Measurements from ENCODE around the gene DVL2.

Gene DVL2

DNA sequence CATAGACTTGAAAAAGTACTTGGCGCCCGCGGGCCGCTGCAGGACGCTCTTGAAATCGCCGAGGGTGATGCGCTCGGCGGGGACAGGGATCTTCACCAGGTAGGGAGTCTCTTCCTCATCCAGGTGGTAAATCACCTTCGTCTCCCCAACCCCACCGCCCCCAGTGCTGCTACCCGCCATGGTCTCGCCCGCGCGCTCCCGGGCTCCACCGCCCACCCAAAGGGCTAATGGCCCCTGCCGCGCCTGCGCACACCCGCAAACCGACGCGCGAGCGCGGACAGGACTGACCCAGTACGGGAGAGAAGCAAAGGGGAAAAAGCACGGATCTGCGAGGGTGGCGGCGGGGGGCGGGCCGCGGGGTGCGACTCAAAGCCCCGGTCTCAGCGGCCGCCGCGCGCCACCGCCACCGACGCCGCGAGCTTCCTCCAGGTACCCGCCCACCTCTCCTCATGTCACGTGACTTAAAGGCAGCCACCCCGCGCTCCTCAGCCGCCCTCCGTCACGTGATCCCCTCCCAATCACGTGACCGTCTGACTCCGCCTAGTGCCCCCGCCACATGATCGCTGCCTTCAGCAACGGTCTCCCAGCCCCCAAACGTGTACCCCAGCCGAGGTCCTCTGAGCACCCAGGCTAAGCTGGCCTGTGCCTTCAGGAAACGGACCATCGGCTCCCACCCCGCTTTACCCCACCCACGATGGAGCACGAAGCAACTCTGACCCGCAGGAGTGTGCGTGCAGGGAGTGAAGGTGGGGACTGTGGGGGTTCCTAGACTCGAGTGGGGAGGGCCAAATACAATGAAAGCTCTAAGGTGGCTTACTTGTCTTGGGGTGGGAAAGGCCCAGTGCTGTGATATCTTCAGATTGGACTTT is at the start of gene DVL2:
TSS of gene DVL2 (minus strand) at position 435 of the 869 bp plus-strand sequence. CDS start at position 180, 255 bp downstream.
- peak; percentile 90 to 92 for DNase-seq (ENCODE audit: low read depth in 2 of 2)

DNA sequence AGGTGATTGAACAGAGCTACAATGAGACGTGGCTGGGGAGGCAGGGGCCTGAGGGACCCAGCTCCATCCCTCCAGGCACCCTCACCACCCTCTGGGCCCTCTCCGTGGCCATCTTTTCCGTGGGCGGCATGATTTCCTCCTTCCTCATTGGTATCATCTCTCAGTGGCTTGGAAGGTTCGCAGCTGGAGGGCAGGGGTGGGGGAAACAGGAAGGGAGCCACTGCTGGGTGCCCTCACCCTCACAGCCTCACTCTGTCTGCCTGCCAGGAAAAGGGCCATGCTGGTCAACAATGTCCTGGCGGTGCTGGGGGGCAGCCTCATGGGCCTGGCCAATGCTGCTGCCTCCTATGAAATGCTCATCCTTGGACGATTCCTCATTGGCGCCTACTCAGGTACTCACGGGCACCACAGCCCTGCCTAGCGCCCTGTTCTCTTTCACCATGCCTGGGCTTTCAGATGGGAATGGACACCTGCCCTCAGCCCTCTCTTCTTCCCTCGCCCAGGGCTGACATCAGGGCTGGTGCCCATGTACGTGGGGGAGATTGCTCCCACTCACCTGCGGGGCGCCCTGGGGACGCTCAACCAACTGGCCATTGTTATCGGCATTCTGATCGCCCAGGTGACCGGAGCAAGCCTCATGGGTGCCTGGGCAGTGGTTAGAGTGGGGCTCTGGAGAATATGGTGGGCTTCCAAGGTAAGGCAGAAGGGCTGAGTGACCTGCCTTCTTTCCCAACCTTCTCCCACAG is 49.3 kb upstream of the DVL2 start:
- DNase-seq (ENCODE audit: low read depth in 2 of 2): no peak

DNA sequence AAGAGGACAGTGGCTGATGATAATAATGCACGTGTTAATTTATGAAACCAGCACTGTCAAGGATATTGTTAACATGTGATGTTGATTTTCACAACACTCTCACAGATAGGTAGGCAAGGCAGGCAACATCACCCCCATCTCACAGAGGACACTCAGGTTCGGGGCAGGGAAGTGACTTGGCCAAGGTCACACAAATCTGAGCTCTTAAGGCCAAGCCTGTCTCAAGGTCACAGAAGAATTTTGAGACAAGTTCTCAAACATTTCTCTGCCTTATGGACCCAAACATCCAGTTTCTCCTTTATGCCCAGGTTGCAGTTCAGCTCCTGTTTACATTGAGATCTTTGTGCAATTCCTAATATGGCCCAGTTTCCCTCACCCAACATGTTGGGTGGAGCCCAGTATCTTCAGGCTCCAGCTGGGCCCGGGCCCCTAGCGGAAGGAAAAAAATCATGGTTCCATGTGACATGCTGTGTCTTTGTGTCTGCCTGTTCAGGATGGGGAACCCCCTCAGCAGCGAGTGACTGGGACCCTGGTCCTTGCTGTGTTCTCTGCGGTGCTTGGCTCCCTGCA is 48.5 kb upstream of the DVL2 start:
- no peak for DNase-seq (ENCODE audit: low read depth in 2 of 2)

DNA sequence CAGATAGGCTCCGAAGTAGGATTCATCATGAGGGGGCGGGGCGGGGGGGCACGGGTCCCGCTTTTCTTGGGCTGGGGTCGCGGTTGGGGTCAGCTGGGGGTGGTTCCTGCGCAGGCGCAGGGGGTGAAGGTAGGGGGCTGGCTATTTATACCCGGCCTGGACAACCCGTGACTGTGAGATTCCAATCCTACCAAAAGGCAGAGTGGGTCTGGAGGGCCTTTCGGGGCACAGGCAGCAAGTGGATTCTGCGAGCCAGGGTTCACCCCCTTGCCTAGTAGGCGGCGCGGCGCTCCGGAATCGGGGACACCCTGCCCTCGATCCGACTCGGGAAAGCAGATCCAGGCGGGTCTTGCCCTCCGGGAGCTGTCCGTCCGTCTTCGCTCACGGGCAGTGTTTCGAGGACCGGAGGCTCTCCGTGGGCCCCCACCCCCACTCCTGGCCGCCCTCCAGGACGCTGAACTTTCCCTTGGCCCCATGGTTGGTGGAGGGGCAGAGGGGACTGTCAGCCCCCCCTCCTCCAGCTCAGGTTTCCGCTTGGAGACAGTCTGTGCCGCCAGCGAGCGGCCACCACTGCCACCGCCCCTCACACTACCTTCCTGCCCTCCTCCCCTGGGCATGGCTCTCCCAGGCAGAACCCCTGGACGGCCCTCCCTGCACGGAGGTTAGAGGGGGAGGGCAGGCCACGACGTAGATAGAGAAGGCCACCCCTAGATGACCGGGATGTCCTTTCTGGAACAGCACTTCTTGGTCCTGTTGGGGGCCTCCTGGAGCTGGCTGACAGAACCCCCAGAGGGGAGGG is 47.8 kb upstream of the DVL2 start:
- DNase-seq (ENCODE audit: low read depth in 2 of 2): no peak

DNA sequence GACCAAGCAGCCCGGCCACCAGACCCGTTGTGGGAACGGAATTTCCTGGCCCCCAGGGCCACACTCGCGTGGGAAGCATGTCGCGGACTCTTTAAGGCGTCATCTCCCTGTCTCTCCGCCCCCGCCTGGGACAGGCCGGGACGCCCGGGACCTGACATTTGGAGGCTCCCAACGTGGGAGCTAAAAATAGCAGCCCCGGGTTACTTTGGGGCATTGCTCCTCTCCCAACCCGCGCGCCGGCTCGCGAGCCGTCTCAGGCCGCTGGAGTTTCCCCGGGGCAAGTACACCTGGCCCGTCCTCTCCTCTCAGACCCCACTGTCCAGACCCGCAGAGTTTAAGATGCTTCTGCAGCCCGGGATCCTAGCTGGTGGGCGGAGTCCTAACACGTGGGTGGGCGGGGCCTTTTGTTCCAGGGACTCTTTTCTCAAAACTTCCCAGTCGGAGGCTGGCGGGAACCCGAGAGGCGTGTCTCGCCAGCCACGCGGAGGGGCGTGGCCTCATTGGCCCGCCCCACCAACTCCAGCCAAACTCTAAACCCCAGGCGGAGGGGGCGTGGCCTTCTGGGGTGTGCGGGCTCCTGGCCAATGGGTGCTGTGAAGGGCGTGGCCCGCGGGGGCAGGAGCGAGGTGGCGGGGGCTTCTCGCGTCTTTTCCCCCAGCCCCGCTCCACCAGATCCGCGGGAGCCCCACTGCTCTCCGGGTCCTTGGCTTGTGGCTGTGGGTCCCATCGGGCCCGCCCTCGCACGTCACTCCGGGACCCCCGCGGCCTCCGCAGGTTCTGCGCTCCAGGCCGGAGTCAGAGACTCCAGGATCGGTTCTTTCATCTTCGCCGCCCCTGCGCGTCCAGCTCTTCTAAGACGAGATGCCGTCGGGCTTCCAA is 47.0 kb upstream of the DVL2 start, which contains the start of gene SLC2A4:
TSS of gene SLC2A4 (plus strand) at position 645 of the 879 bp plus-strand sequence. CDS start at position 862, 217 bp downstream.
- peak; percentile 71 to 79 for DNase-seq (ENCODE audit: low read depth in 2 of 2)

DNA sequence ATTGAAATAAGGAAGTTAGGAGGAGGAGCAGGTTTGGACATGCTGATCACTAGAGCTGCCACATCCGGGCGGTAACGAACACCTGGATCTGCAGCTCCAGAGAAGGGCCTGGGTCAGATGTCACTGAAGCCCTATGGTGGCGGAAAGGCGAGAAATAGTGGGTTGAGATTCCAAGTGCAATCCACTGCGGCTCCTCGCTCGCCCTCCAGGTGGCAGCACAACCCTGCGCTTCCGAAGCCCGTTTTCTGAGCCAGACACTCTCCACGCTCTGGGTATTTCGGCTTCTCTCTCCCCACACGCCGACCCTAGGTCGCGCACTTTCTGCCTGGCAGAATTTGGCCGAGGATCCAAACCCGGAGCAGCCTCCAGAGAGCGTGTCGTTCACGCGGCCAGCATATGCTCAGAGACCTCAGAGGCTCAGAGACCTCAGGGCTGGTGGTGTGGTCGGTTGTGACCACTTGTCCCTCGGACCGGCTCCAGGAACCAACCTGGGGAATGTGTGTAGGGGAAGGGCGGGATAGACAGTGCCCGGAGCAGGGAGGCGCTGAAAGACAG is 46.3 kb upstream of the DVL2 start:
- peak; percentile 65 to 68 for DNase-seq (ENCODE audit: low read depth in 2 of 2)

DNA sequence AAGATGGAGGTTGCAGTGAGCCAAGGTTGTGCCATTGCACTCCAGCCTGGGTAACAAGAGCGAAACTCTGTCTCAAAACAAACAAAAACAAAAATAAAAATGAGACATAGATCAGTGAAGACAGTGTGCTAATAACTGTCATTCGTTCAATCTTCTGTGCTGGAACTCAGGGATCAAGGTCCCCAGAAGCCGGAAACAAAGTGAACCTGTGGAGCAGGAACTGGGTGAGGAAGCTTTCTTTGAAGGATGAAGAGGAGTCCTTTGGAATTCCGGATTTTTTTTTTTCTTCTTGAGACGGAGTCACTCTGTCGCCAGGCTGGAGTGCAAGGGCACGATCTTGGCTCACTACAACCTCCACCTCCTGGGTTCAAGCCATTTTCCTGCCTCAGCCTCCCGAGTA is 45.1 kb upstream of the DVL2 start:
- no peak for DNase-seq (ENCODE audit: low read depth in 2 of 2)

DNA sequence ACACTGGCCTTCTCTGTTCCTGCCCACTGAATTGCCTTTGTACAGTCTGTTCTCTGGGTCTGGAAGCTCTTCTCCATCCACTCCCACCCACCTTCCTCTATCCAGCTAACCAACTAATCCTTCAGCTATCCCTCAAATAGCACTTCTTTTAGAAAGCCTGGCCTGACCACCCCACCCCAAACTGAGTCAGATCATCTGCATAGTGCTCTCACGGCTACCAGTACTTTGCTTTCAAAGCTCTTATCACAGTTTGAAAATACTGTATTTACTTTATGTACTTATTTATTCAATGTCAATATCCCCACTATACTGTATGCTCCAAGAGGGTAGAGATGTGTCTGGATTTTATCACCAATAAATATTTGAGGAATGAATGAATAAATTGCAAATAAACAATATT is 32.5 kb upstream of the DVL2 start:
- no peak for DNase-seq (ENCODE audit: low read depth in 2 of 2)

DNA sequence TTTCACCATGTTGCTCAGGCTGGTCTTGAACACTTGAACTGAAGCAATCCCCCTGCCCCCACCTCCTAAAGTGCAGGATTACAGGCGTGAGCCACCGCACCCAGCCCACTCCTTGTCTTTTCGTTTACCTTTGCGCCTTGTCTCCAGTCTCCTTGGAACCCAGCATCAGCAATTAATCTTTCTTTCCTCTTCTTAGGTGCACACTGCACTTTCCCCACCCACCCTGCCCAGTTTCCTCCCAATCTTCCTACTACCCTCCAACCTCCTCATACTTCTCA is 29.4 kb upstream of the DVL2 start:
- no peak for DNase-seq (ENCODE audit: low read depth in 2 of 2)

DNA sequence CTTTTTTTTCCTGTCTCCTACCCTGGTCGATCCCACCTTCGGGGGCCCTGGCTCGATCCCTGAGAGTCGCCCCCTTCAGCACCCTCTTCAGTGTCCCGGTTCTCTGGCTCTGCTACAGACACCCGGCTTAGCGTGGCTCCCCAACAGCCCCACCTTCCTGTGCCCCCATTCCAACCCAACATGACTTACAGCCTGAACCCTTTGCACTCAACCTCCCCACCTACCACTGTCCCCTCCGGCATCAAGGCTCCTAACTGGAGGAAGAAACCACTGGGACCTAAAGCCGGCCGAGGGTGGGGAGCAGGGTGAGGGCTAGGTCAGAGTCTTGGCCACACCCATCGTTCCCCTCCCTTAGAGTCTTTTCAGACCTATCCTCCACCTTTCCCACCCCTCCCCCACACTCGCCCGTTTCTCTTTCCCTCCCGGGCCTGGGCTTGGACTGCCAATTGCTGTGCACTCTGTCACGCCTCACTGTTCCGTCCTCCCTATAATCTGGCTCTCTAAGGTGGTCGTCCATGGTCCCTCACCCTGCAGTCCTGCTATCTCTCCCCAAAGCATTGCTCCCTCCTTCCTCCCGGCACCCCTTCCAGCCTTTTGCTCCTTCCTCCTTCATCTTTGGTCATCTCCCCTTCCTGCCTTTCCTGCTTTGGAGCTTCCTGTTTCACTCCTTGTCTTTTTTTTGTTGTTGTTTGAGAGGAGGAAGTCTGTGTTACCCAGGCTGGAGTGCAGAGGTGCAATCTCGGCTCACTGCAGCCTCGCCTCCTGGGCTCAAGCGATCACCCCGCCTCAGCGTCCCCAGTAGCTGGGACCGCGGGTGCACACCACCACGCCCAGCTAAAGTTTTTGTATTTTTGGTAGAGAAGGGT is 28.9 kb upstream of the DVL2 start:
- DNase-seq (ENCODE audit: low read depth in 2 of 2): no peak

DNA sequence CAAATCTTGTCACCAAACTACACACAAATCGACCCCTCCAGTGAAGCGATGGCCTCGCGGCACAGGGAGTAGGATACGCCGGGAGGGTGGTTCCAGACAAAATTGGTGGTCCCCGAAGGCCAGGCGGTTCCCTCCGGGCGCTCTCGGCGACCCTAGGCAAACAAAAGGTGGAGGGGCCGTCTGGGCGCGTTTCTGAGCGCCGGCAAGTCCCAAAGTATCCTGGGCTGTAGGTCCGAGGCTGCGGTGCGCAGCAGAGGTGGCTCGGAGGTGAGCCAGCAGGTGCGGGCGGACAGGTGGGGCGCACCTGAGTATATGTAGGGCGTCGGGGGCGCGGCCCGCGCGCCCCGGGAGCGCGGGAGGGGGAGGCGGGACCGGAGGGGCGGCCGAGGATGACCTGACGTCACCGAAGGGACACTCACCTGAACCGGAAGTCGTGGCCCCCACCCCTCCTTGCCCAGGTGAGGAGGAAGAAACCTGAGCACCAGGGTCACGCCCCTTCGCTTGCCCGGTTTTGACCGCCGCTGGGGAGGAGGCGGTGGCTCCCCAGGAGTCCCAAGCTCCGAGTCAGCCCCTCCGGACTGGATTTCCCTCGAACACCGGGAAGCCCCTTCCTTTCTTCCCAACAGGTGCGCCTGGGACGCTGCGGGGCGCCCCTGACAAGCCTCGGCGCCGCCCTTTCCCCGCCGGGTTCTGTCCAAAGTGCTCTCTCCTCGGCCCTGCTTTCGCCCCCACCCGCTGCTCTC is 28.0 kb upstream of the DVL2 start, which contains the start of gene CLDN7:
TSS of gene CLDN7 (minus strand) at position 287 of the 743 bp plus-strand sequence. CDS start 435 bp downstream, outside the sequence.
- no peak for DNase-seq (ENCODE audit: low read depth in 2 of 2)

DNA sequence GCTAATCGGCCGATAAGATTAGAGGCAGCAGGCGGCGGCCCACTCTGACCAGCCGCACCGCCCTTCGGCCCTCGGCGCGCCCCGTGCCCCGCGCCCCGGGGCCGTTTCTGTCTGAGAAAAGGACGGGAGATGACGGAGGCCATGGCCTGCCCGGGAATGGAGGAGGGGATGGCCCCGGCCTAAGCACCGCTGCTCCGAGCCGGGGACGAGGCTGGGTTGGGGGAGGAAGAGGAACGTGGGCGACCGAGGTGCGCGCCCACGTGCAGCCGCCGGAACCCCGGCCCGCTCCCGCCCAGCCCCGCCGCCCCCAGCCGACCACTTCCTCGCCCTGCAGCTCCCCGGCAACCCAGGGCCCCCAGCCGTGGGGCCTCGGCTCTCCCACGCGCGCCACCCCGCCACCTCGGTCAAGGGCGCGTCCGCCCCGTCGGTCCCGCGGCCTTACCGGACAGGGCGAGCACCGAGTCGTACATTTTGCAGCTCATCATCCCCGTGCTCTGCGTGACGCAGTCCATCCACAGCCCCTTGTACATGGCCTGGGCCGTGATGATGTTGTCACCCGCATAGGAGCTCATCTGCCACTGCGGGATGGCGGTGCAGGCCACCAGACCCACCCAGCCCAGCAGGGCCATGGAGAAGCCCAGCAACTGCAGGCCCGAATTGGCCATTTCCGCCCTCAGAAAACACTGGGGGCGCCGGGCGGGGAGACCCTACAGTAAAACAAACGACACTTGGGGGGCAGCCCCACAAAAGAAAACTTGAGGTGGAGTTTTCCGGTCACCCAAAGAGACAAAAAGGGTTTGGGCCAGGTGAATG is 27.3 kb upstream of the DVL2 start:
- peak in 1 of 2 donors; percentile 23 for DNase-seq (ENCODE audit: low read depth in 2 of 2)

DNA sequence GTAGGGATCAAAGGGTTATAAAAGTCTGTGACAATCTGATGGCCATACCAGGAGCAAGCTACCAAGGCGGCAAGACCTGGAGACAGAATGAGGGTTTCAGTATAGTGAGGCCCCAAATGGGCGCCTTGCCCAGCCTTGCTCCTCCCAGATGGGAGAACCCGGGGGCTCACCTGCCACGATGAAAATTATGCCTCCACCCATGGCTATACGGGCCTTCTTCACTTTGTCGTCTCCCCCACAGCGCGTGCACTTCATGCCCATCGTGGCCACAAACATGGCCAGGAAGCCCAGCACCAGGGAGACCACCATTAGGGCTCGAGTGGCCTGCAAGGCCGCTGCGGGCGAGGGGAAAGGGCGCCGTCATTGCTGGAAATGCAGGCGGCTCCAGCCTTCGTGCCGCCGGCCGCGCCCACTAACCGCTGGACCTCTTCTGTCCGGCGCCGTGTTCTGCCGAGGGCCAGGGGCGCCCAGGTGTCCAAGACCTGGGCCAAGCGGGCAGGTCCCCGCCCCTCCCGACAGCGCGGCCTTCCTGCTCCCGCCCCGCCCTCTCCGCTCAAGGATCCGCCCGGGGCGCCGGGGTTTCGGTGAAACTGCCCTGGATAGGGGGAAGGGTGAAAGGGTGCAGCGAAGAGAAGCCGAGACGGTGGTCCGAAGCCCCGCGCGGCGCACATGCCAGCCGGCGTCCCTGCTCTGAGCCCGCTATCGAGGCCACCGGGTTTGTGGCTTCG is 26.5 kb upstream of the DVL2 start:
- DNase-seq (ENCODE audit: low read depth in 2 of 2): peak in 1 of 2 donors; percentile 29

DNA sequence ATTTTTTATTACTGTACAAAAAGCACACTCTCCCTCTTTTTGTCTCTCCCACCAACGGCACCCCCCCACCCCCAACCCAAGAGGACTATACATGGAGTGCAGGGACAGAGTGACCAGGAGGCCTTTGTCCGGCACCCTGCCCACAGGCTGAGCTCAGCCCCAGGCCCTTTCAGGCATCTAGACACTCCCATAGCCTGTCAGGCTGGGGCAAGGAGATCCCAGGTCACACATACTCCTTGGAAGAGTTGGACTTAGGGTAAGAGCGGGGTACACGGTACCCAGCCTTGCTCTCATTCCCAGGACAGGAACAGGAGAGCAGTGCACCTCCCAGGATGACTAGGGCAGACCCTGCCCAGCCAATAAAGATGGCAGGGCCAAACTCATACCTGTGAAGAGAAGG is 25.8 kb upstream of the DVL2 start:
- no peak for DNase-seq (ENCODE audit: low read depth in 2 of 2)

DNA sequence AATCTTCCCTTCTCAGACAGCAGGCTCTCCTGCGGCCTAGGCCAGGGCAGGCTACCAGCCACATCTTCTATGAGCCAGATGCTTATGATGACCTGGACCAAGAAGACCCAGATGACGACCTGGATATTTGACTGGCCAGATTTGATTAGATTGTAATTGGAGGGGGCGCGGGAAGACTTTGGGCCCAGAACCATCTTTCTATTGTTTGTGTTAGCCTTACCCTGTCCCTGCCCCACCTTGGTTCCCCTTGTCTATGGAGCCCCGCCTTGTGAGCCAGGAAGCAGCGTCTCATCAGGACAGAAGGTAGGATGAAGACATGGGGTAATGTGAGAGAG is 25.2 kb upstream of the DVL2 start:
- DNase-seq (ENCODE audit: low read depth in 2 of 2): no peak

DNA sequence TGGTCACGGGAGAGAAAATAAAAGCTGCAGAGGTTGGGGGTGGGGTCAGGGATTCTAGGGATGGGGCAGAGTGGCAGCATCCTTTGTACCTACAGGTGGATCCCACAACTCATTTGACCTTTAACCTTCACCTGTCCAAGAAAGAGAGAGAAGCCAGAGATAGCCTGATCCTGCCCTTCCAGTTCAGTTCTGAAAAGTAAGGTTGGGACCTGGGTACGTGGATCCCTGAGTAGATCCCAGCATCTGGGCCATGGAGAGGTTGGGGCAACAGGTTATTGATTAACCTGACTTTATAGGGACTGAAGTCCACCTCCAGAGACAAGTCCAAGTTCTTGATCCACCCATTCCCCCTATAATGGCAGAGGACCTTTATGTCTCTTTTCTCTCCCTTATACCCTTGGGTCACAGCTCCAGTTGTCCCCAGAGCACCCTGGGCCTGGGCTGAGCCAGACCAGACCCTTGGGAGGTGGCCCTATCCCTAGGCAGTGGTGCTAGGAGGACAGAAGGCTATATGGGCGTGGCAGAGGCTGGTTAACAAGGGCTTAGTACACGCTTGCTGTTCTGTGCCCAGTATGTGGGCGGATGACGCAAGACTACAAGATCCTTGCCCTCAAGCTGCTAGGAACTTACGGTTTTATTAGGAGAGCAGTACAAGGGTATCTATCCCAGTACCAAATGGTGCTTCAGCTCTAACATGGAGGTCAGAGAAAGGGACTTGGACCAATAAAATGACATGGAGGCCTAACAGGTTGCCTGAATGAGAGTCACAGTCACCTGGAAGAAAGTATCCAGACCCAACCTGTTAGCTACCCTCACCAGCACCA is 24.6 kb upstream of the DVL2 start:
- DNase-seq (ENCODE audit: low read depth in 2 of 2): no peak
